ENCODE data around the gene KRT85.

The KRT85 gene

DNA sequence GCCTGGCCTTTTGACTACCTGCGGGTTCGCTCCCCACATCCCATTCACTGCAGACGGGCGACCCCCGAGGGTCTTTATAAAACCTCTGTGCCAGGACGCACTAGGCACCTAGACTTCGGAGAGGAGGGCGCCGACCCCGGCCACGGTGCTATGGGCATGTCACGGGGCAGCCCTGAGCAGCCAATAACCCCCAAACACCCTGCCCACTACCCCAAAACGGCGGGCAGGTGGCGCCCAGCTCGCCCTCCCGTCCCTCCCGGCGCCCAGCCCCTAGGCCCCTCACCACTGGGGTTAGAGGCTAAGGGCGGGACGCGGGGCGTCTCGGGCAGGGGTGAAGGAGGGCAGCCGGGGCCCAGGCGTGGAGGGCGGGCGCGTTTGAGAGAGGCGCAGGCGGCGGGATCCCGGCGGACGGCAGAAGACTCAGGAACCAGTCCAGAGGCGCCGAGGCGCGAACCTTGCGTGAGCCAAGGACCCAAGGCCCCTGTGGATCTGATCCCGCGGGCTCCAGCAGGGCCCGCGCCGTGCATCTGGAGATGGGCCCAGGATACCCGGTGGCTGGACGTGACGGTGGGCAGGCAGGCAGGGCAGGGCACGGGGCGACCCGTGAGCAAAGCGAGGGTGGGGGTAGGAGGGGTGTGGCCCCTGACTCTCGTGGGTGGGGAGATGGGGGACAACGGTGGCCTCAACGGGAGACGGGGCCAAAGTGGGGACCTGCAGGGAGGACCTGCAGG lies 11.1 kb downstream of the KRT85 start:
- Histone ChIP-seq H3K4me3 (ENCODE audit: low read depth, low read length) (no peak overlapping the region), H3K36me3 (ENCODE audit: control insufficient read depth in 2 of 2, insufficient read depth in 1 of 2, low read length in 2 of 2) (no peaks in the 10 kb centered on the region), H3K4me1 (ENCODE audit: control insufficient read depth, insufficient read depth, low read length) (no peaks in the 10 kb centered on the region), H3K27ac (ENCODE audit: extremely low read depth, low read depth, low read length) (no peak overlapping the region), H3K9me3 (ENCODE audit: control insufficient read depth, insufficient read depth, low read depth, low read length) (no peaks in the 10 kb centered on the region)
- TF ChIP-seq ZFP69B (tag by site-specific recombination; IDR thresholded peaks at IDR 0.05), result no peak
- TF ChIP-seq, protein P1, sequence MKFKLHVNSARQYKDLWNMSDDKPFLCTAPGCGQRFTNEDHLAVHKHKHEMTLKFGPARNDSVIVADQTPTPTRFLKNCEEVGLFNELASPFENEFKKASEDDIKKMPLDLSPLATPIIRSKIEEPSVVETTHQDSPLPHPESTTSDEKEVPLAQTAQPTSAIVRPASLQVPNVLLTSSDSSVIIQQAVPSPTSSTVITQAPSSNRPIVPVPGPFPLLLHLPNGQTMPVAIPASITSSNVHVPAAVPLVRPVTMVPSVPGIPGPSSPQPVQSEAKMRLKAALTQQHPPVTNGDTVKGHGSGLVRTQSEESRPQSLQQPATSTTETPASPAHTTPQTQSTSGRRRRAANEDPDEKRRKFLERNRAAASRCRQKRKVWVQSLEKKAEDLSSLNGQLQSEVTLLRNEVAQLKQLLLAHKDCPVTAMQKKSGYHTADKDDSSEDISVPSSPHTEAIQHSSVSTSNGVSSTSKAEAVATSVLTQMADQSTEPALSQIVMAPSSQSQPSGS (tag by site-specific recombination; IDR thresholded peaks at IDR 0.05; ENCODE audit: low read depth), result no peak
- TF ChIP-seq ZNF211 (tag by site-specific recombination; IDR thresholded peaks at IDR 0.05; ENCODE audit: low read depth), result no peak
- TF ChIP-seq ZNF544 (tag by site-specific recombination; IDR thresholded peaks at IDR 0.05), result no peak
- TF ChIP-seq SCRT1 (tag by site-specific recombination; IDR thresholded peaks at IDR 0.05; ENCODE audit: borderline replicate concordance), result no peak
- TF ChIP-seq, protein P2, sequence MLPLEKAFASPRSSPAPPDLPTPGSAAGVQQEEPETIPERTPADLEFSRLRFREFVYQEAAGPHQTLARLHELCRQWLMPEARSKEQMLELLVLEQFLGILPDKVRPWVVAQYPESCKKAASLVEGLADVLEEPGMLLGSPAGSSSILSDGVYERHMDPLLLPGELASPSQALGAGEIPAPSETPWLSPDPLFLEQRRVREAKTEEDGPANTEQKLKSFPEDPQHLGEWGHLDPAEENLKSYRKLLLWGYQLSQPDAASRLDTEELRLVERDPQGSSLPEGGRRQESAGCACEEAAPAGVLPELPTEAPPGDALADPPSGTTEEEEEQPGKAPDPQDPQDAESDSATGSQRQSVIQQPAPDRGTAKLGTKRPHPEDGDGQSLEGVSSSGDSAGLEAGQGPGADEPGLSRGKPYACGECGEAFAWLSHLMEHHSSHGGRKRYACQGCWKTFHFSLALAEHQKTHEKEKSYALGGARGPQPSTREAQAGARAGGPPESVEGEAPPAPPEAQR (tag by site-specific recombination; IDR thresholded peaks at IDR 0.05), result no peak
- TF ChIP-seq ZNF555 (tag by site-specific recombination; conservative IDR thresholded peaks at IDR 0.05), result no peak
- no peak for TF ChIP-seq EGR2 (tag by site-specific recombination; IDR thresholded peaks at IDR 0.05; ENCODE audit: low read depth)
- no peak for TF ChIP-seq YY1 (tag by site-specific recombination; IDR thresholded peaks at IDR 0.05)
- TF ChIP-seq ZNF677 (tag by site-specific recombination; IDR thresholded peaks at IDR 0.05), result no peak
- ChIA-PET POLR2A (no interaction called here), CTCF (interaction anchor here (0.6 to 2.0 kb wide), 7 partner anchors 16 to 215 kb away, joined by 3 to 9 read pairs (median 4); no protein-coding TSS in a partner anchor)

DNA sequence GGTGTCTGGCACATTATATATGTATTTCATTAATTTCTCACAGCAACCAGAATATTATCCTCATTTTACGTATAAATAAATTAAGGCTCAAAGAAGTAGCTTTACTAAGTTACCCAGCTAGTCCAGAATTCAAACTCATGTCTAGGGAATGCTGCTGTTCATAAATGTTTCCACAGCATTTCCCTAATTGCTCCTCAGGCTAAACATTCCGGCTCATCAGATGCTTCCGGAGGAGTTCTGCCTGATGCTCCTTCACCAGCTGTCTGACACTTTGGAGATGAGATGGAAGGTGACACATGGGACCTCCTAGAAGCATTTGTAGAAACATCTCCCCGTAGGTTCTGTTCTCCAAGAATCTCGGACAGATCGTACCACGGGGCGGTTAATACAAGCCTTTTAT lies 12.1 kb downstream of the KRT85 start:
- Histone ChIP-seq H3K9me3 (ENCODE audit: control insufficient read depth, insufficient read depth, low read depth, low read length) (no peaks in the 10 kb centered on the region), H3K4me1 (ENCODE audit: control insufficient read depth, insufficient read depth, low read length) (no peaks in the 10 kb centered on the region), H3K4me3 (ENCODE audit: low read depth, low read length) (no peak overlapping the region), H3K27ac (ENCODE audit: extremely low read depth, low read depth, low read length) (no peak overlapping the region), H3K36me3 (ENCODE audit: control insufficient read depth in 2 of 2, insufficient read depth in 1 of 2, low read length in 2 of 2) (no peaks in the 10 kb centered on the region)
- POLR2A ChIA-PET, result no interaction called here
- CTCF ChIA-PET, result interaction anchor here (0.6 to 2.0 kb wide), 6 partner anchors 17 to 216 kb away, joined by 3 to 9 read pairs (median 4); no protein-coding TSS in a partner anchor
- TF ChIP-seq TCF7L2 (IDR thresholded peaks at IDR 0.05; ENCODE audit: borderline replicate concordance, low read depth, low read length), result no peak
- TF ChIP-seq ZFP37 (tag by site-specific recombination; IDR thresholded peaks at IDR 0.05), result no peak
- no peak for TF ChIP-seq ZNF623 (tag by site-specific recombination; IDR thresholded peaks at IDR 0.05)
- TF ChIP-seq ZBTB7A (tag by site-specific recombination; IDR thresholded peaks at IDR 0.05; ENCODE audit: low read depth), result no peak
- TF ChIP-seq, protein P3, sequence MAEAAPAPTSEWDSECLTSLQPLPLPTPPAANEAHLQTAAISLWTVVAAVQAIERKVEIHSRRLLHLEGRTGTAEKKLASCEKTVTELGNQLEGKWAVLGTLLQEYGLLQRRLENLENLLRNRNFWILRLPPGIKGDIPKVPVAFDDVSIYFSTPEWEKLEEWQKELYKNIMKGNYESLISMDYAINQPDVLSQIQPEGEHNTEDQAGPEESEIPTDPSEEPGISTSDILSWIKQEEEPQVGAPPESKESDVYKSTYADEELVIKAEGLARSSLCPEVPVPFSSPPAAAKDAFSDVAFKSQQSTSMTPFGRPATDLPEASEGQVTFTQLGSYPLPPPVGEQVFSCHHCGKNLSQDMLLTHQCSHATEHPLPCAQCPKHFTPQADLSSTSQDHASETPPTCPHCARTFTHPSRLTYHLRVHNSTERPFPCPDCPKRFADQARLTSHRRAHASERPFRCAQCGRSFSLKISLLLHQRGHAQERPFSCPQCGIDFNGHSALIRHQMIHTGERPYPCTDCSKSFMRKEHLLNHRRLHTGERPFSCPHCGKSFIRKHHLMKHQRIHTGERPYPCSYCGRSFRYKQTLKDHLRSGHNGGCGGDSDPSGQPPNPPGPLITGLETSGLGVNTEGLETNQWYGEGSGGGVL (tag by site-specific recombination; IDR thresholded peaks at IDR 0.05), result no peak
- TF ChIP-seq ZNF544 (tag by site-specific recombination; IDR thresholded peaks at IDR 0.05), result no peak
- TF ChIP-seq ZNF335 (tag by site-specific recombination; conservative IDR thresholded peaks at IDR 0.05), result no peak
- TF ChIP-seq ZNF223 (tag by site-specific recombination; IDR thresholded peaks at IDR 0.05), result no peak
- TF ChIP-seq, protein P4, sequence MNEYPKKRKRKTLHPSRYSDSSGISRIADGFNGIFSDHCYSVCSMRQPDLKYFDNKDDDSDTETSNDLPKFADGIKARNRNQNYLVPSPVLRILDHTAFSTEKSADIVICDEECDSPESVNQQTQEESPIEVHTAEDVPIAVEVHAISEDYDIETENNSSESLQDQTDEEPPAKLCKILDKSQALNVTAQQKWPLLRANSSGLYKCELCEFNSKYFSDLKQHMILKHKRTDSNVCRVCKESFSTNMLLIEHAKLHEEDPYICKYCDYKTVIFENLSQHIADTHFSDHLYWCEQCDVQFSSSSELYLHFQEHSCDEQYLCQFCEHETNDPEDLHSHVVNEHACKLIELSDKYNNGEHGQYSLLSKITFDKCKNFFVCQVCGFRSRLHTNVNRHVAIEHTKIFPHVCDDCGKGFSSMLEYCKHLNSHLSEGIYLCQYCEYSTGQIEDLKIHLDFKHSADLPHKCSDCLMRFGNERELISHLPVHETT (tag by site-specific recombination; IDR thresholded peaks at IDR 0.05), result no peak
